Neural crest cell (in vitro differentiated cells): ENCODE data around the gene THEM5. TPM values are rescaled to one million over a fixed set of nuclear protein-coding genes. Genes with fewer than 3 reads are reported as not detected.
"Not testable (repeated sequence)": the region's sequence is repeated elsewhere in the genome, so short reads cannot be mapped to it uniquely, and the experiment has no call there.

Source experiments
- DNase-seq: peaks from one replicate; pipeline ENCODE4 v3.0.0; 2021; ENCODE audit warnings: low read depth, mixed read lengths, low spot score
- H3K27ac Mint-ChIP-seq: one replicate; pipeline ENCODE4 v1.8.0; 2021; ENCODE audit warnings: mild to moderate bottlenecking, mixed read lengths; ENCODE audit not compliant: unreplicated experiment
- H3K27me3 Mint-ChIP-seq: 2 replicates; pipeline ENCODE4 v1.8.0; 2021; ENCODE audit warnings: low read depth, mild to moderate bottlenecking, mixed read lengths
- H3K36me3 Mint-ChIP-seq: 2 replicates; pipeline ENCODE4 v1.8.0; 2021; ENCODE audit warnings: low read depth, mild to moderate bottlenecking, mixed read lengths
- H3K4me1 Mint-ChIP-seq: 2 replicates; pipeline ENCODE4 v1.8.0; 2021; ENCODE audit warnings: mixed read lengths
- H3K4me3 Mint-ChIP-seq: one replicate; pipeline ENCODE4 v1.8.0; 2021; ENCODE audit warnings: mild to moderate bottlenecking, mixed read lengths
- H3K9me3 Mint-ChIP-seq: 2 replicates; pipeline ENCODE4 v1.8.0; 2021; ENCODE audit warnings: mixed read lengths
- total RNA-seq: library from RNA; stranded (reverse); gene quantifications from 2 replicates; pipeline ENCODE4 v1.2.1, GENCODE V29; 2021
- TF ChIP-seq, protein P1 (sequence below): fragments of 200-600 bp; sonication (generic); conservative IDR thresholded peaks from 2 replicates; pipeline ENCODE4 v1.5.0; 2021; ENCODE audit warnings: antibody characterized with exemption, mild to moderate bottlenecking

Gene THEM5
- total RNA-seq, 1 donor from 2014 or later: not detected

DNA sequence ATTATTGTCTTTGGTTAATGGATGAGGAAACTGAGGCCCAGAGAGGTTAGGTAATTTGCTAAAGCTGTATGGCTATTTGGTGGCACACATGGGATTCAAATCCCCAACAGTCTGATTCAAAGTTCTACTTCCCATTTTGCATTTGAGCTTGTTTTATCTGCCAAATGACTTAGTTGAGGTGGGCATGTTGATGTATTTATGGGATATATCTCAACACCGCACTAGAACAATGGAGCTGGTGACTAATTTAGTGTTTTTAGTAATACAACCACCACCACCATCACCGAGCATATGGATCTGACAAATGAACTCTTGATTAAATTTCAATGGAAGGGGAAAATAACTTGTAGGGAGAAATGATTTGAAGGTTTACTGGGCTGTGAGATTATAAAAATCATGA is 29.0 kb upstream of the THEM5 start:
- Mint-ChIP-seq H3K36me3 (peaks cover 6% of the 10 kb centered on the region), H3K27ac (no peak overlapping the region), H3K27me3 (no peaks in the 10 kb centered on the region), H3K4me3 (no peak overlapping the region), H3K9me3 (no peaks in the 10 kb centered on the region), H3K4me1 (no peaks in the 10 kb centered on the region)
- no peak for DNase-seq
- TF ChIP-seq, protein P1, sequence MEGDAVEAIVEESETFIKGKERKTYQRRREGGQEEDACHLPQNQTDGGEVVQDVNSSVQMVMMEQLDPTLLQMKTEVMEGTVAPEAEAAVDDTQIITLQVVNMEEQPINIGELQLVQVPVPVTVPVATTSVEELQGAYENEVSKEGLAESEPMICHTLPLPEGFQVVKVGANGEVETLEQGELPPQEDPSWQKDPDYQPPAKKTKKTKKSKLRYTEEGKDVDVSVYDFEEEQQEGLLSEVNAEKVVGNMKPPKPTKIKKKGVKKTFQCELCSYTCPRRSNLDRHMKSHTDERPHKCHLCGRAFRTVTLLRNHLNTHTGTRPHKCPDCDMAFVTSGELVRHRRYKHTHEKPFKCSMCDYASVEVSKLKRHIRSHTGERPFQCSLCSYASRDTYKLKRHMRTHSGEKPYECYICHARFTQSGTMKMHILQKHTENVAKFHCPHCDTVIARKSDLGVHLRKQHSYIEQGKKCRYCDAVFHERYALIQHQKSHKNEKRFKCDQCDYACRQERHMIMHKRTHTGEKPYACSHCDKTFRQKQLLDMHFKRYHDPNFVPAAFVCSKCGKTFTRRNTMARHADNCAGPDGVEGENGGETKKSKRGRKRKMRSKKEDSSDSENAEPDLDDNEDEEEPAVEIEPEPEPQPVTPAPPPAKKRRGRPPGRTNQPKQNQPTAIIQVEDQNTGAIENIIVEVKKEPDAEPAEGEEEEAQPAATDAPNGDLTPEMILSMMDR: no peak

DNA sequence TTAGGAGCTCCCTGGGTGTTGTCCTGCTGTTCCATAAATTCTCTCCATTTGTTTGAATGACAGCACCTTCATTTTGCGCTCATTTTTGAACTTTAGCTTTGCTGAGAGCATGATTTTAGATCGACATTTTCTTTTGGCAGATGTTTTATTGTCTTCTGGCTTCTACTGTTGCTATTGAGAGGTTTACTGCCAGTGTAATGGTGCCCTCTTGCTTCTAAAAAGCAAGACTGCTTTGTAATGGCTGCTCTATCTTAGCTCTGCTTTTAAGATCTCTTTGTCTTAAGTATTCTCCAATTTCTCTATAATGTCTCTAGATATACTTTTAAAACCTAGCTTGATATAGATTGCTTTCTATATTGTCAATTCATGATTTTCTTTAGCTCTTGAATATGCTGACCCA is 28.0 kb upstream of the THEM5 start:
- Mint-ChIP-seq H3K27ac (no peak overlapping the region), H3K36me3 (no peaks in the 10 kb centered on the region), H3K4me3 (no peak overlapping the region), H3K4me1 (no peaks in the 10 kb centered on the region), H3K27me3 (no peaks in the 10 kb centered on the region), H3K9me3 (no peaks in the 10 kb centered on the region)
- no peak for DNase-seq
- TF ChIP-seq, protein P1: no peak

GRCh38 chr1:151875419-151876097 is 22.0 kb upstream of the THEM5 start:
- DNase-seq: no peak
- TF ChIP-seq, protein P1: no peak
- Mint-ChIP-seq H3K4me3 (no peak overlapping the region), H3K36me3 (peaks cover 3% of the 10 kb centered on the region), H3K4me1 (no peaks in the 10 kb centered on the region), H3K9me3 (no peaks in the 10 kb centered on the region), H3K27me3 (no peaks in the 10 kb centered on the region), H3K27ac (no peak overlapping the region)

DNA sequence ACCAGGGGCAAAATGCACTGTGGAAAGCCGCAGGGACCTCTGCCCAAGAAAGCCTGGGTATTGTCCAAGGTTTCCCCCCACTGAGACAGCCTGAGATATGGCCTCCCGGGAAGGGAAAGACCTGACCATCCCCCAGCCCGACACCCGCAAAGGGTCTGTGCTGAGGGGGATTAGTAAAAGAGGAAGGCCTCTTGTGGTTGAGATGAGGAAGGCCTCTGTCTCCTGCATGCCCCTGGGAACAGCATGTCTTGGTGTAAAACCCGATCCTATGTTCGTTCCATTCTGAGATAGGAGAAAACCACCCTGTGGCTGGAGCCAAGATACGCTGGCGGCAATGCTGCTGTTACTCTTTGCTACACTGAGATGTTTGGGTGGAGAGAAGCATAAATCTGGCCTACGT is 19.3 kb upstream of the THEM5 start:
- not testable (repeated sequence) for H3K4me1 Mint-ChIP-seq, H3K4me3 Mint-ChIP-seq, H3K36me3 Mint-ChIP-seq, H3K27me3 Mint-ChIP-seq, H3K9me3 Mint-ChIP-seq, H3K27ac Mint-ChIP-seq, DNase-seq

DNA sequence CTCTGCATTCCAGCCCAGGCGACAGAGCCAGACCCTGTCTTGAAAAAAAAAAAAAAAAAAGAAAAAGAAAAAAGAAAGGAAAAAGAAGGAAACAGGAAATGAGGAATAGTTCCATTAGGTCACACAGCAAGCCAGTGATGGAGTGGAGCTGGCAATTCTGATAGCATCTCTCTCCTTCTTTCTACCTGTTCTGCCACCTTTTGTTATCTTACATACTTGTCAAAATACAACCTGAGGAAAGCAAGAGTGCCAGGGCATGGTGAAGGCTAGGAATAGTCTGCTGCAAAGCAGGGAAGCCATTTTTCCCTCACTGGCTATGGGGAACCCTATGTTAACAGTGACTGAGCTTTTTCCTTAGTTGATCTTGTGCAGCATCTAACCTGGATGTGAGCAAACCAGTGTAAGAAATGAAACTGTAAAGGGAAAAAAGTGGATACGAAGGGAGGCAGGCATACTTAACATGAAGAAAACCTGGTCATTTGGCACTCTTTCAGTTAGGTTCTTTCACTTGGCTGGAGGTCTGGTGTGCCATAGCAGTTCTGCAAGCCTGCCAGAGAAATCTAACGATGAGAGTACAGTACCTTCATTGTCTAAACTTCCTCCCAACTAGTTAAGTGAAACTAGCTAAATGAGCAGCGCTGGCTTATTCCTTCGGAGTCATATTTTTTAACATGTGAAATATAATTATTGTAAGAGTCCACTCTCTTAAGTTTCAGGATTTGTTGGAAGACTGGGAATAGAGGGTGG is 17.9 kb upstream of the THEM5 start:
- peaks cover 2% of the 10 kb centered on the region for H3K27me3 Mint-ChIP-seq
- no peaks in the 10 kb centered on the region for H3K9me3 Mint-ChIP-seq
- H3K4me1 Mint-ChIP-seq: no peaks in the 10 kb centered on the region
- H3K36me3 Mint-ChIP-seq: peaks cover 3% of the 10 kb centered on the region
- TF ChIP-seq, protein P1: no peak
- H3K4me3 Mint-ChIP-seq: no peak overlapping the region
- no peak for DNase-seq
- no peak overlapping the region for H3K27ac Mint-ChIP-seq

- TF ChIP-seq, protein P1: no peak
- Mint-ChIP-seq H3K36me3 (no peaks in the 10 kb centered on the region), H3K27ac (no peak overlapping the region), H3K9me3 (no peaks in the 10 kb centered on the region), H3K4me3 (no peak overlapping the region), H3K27me3 (peaks cover 2% of the 10 kb centered on the region), H3K4me1 (no peaks in the 10 kb centered on the region)
- DNase-seq: no peak
Observed at GRCh38 chr1:151868486-151868885, 15.0 kb upstream of the THEM5 start.
